Tongue (tissue), 2 donors: Measurements from ENCODE around the gene SLITRK2. TPM values are rescaled to one million over a fixed set of nuclear protein-coding genes. Genes with fewer than 3 reads are reported as not detected.
A peak's percentile ranks its signal among the peaks of the same experiment; 100 is the strongest.

ENCODE experiments used
- DNase-seq: peaks from one replicate; pipeline ENCODE4 v3.0.0-alpha.2; 2015
- total RNA-seq: library from RNA; depleted of rRNA; stranded (reverse); fragments of >200 nt; gene quantifications from one replicate; pipeline ENCODE4 v1.2.3, GENCODE V29; 2014

The SLITRK2 gene
- total RNA-seq = 1.2 TPM

- peak; percentile 35 for DNase-seq
Measured at GRCh38 chrX:145817331-145818185, at the start of gene SLITRK2. SLITRK2 (plus strand) TSS chrX:145817829; CDS start chrX:145822426, 4,597 bp downstream.

DNA sequence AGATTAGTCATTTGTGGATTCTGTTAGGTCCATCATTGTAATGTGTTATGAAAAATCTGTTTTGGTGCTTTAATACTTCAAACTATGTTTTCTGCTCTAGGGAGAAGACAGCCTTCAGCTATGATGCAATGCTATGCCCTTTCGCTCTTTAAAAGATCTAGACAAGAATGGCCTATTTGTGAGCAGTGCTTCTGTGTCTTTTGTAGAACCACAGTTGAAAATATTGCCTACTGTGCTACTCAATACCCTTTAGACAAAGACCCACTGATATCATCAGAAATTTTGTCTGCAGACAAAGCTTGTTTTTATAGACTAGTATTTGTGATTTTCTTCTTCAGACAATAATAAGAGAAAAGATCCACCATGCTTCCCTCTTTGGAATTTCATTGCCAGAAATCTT is 44.6 kb upstream of the SLITRK2 start:
- no peak for DNase-seq

DNA sequence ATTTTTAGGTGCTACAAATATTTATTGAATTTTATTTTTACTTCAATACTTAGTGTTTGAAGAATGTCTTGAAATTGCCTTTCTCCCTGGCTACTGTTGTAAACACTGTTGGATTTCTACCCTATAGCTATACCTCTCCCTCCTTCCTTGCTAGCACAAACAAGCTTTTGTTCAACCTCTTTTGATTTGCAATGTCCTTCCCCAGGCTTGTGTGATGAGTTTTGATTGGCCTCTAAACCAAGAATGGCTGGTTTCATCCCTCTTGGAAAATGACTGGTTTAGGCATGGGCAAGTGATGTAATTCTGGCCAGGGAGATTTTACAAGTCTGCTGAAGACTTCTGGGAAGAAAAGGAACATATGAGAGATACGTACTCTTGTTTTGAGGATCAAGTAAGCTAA is 25.3 kb upstream of the SLITRK2 start:
- no peak for DNase-seq

DNA sequence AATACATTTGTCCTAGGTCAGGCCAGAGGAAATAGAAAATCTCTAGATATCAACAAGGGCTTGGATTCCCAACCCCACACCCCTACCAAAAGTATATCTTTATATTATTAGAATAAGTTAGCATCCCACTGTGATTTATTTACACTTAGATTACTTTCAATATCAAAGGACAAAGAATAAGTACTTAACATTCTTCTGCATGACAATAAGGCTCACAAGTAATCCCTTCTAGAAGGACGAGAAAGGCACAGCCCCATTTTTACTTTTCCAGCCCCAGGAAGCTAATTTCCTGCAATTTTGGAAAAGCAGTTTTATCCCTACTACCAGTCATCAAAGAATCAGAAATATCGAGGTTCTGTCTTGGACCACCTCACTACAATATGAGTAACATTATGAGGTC is 14.1 kb upstream of the SLITRK2 start:
- DNase-seq = no peak

- DNase-seq = no peak
Measured at GRCh38 chrX:145813081-145813480, 4.5 kb upstream of the SLITRK2 start.

GRCh38 chrX:145816601-145817315 is 871 bp upstream of the SLITRK2 start:
- no peak for DNase-seq

DNA sequence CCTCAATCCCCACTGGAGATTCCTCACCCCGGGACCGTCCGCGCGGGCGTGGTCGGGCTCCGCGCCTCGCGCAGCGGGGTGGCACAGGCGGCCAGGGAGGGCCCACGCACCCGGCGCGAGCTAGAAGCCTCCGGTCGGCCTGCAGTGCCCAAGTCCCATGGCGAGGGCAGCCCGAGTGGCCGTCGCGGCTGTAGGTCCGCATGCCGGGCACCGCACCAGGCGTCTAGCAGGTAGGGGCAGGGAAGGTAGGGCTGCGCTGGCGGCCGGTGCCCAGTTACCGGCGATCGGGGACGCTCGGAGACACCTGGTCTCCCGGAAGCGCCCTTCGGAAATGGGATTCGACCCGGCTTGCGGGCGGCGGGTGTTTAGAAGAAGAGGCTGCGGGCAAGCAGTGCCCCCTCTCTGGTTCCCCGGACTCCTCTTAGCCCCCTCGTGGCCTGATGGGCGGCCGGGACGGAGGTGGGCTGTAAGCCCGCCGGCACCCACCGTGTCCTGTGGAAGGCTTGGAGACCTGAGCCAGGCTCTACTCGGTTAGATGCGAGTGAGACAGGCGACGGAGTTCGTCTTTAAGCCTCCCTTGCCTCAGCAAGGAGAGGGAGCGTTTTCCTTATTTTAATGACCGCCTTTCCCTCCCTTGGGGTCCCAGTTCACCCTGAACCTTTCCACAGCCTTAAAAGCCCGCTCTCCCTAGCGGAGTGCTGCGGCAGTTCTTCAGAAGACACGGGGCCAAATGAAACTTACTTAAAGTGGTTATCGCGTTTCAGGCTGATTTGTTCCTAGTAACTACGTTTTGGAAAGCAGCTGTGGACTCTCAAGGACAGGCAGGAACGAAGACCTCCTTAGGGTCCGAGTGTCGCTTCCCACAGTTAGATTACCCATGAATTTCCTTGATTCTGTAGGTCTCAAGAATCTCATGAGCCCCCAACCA is 821 bp downstream of the SLITRK2 start:
- peak; percentile 9 for DNase-seq

GRCh38 chrX:145820825-145821224 is 3.2 kb downstream of the SLITRK2 start:
- DNase-seq = no peak

DNA sequence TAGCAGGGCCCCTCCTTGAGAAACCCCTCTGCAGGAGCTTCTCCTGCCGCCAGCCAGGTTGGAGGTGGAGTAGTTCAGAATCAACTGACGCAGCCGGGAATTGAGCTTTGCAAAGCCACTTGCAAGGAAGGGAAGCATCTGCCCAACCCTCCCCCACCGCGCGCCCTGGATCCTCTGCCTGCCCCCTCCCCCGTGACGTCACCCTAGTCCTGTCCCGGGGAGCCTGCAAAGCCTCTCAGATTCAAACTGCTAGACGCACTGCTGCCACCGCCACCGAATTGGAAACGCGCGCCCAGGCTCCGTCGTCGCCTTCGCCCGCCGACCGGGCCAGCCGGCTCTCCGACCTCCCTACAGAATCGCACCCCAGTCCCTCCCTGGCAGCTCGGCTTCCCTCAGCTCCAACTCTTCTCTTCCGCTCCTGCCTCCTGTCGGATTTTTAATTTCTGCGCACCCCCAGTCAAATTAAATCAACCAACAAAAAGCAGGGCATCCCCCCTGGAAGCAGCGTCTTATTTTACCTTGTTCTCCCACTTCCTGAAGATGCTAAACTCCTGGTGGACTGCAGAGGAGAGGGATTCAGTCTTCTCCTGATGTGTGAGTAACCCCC is 3.8 kb downstream of the SLITRK2 start:
- DNase-seq = peak; percentile 58

GRCh38 chrX:145821898-145822571 is 4.4 kb downstream of the SLITRK2 start:
- no peak for DNase-seq

DNA sequence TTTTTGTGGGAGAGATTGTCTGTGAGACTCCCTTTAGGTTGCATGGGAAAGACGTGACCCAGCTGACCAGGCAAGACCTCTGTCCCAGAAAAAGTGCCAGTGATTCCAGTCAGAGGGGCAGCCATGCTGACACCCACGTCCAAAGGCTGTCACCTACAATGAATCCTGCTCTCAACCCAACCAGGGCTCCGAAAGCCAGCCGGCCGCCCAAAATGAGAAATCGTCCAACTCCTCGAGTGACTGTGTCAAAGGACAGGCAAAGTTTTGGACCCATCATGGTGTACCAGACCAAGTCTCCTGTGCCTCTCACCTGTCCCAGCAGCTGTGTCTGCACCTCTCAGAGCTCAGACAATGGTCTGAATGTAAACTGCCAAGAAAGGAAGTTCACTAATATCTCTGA is 5.5 kb downstream of the SLITRK2 start:
- DNase-seq = no peak

- peak; percentile 49 for DNase-seq
Measured at GRCh38 chrX:145825896-145826295, 8.3 kb downstream of the SLITRK2 start.

DNA sequence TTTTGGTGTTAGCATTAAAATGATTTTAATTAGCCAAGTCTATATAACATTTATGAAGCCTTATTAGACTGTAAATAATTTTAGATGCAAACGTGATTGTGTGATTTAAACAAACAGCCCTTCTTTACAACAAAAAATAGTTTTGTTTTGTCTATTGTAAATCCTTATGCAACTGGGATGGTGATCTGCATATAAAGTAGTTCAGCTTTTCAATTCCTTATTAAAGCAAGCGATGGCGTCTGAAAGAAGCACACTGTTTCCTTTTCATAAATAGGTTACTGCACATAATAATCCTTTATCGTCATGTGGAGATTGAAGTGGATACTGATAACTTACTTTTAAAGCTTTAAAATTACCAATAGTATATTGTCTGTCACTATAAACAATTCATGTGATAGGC is 8.8 kb downstream of the SLITRK2 start:
- DNase-seq = no peak

- DNase-seq = no peak
Measured at GRCh38 chrX:145832796-145833195, 15.2 kb downstream of the SLITRK2 start.

- no peak for DNase-seq
Measured at GRCh38 chrX:145840531-145840930, 22.9 kb downstream of the SLITRK2 start.

DNA sequence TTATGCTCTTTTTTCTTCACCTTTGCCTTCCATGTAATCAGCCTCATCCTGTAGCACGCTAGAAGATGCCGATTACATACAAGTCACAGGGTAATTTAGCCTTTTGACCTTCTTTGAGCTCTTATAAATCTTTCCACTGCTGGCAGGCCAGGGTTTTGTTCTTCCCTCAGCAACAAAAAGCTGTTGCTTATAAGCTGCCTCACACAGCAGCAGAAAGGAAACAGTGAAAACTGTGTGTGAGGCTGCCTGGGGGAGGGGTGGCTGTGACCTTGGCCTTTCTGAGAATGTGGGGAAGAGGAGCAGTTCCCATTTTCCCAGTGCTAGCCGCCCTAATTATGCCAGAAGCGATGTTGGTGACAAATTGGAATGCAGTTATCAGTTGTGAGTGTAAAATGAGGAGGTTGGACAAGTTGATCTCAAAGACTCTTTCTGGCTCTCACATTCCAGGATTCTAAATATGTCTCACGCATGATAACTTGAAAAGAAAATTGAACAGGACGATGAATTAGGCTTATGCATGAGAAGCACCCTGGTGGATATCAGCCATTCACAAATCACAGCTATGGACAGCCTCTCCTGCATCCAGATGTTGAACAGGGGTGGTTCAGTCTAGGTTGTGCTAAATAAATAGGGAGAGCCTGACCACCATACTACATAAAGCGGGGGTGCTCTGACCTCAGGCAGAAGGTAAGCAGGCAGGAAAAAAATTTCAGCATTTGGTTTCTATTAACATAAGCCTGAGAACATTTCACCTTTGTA is 25.7 kb downstream of the SLITRK2 start:
- DNase-seq = no peak

GRCh38 chrX:145844886-145845285 is 27.3 kb downstream of the SLITRK2 start:
- no peak for DNase-seq

DNA sequence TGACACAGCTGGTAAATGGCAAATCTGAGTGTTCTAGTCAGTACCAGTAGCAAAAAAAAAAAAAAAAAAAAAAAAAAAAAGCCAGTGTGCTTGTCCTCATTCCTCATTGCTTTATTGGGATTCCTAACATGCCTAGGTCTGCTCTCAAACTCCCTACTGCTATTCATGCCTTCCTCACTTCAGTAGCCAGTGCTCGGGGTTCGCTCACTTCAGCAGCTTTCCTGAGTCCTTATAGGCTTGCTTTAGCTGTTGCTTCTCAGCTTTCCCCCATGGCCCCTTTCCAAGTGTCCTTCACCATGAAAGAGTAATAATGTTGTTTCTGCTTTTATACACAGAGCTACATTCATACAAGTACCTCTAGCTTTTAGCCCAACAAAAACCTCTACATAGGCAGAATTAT is 30.8 kb downstream of the SLITRK2 start:
- DNase-seq = peak; percentile 4

- no peak for DNase-seq
Measured at GRCh38 chrX:145848857-145849256, 31.2 kb downstream of the SLITRK2 start.

DNA sequence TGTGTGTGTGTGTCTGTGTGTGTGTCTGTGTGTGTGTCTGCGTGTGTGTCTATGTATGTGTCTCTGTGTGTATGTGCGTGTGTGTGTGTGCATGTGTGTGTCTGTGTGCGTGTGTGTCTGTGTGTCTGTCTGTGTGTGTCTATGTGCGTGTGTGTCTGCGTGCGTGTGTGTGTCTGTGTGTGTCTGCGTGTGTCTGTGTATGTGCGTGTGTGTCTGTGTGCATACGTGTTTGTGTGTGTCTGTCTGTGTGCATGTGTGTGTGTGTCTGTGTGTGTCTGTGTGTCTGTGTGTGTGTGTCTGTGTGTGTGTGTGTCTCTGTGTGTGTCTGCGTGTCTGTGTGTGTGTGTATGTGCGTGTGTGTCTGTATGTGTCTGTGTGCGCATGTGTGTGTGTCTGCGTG is 35.6 kb downstream of the SLITRK2 start:
- DNase-seq = no peak

DNA sequence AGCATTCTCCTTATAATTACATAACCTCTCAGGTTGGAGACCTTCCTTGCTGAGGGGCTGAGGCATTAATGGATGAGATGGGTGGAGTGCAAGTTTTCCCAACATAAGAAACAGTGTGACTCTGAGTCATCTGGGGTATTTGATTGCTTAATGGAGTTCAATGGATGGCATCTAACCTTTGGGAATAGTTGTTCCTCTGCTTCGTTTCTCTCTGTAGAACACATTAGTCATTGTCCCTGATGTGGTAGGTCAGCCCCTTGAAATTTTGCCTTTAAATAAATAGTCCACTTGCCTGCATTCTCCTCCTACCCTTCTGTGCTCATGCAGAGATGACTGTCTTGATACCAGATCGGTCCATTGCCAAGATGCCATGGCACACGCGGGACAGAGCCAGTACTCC is 38.6 kb downstream of the SLITRK2 start:
- no peak for DNase-seq
